ENCODE results near the gene GNA14.

DNA sequence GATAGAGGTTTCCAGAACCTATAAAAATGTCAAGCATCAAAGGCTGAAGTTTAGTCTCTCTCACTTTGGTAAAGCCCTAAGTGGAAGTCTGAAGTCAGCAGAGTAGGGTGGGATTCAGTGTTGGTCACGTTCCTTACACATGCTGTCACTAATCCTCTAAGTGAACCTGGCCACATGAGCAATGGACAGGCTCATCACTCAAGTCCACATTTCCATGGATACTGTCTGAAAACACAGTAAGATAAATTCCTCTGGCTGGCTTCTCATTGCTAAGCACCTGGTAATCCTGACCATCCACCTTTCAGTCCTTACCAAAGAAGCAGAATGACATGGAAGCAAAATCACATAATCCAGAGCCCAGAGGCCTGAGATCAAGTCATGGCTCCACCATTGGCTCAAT lies 43.8 kb downstream of the GNA14 start:
- TF ChIP-seq, protein P1, sequence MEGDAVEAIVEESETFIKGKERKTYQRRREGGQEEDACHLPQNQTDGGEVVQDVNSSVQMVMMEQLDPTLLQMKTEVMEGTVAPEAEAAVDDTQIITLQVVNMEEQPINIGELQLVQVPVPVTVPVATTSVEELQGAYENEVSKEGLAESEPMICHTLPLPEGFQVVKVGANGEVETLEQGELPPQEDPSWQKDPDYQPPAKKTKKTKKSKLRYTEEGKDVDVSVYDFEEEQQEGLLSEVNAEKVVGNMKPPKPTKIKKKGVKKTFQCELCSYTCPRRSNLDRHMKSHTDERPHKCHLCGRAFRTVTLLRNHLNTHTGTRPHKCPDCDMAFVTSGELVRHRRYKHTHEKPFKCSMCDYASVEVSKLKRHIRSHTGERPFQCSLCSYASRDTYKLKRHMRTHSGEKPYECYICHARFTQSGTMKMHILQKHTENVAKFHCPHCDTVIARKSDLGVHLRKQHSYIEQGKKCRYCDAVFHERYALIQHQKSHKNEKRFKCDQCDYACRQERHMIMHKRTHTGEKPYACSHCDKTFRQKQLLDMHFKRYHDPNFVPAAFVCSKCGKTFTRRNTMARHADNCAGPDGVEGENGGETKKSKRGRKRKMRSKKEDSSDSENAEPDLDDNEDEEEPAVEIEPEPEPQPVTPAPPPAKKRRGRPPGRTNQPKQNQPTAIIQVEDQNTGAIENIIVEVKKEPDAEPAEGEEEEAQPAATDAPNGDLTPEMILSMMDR (conservative IDR thresholded peaks at IDR 0.05; ENCODE audit: low read length) = no peak
- TF ChIP-seq EZH2phosphoT487 (IDR thresholded peaks at IDR 0.05; ENCODE audit: borderline replicate concordance, low read depth, low read length) = no peak

Data from OCI-LY7 (cell line).